PFSK-1 (cell line): ENCODE data around the gene CUX1.

ENCODE experiments used
- FOXP2 ChIP-seq: optimal IDR thresholded peaks from 2 replicates; pipeline ENCODE3; 2011; ENCODE audit warnings: borderline replicate concordance, control low read depth, inconsistent platforms; ENCODE audit not compliant: insufficient read depth; ENCODE audit errors: extremely low read length, extremely low read depth
- POLR2AphosphoS5 ChIP-seq: IDR thresholded peaks from 2 replicates; pipeline ENCODE4 v1.6.1; 2012; ENCODE audit warnings: low read depth, mild to moderate bottlenecking, control low read depth, low read length, moderate library complexity
- REST ChIP-seq, 2 experiments: IDR thresholded peaks; 2 replicates each; pipeline versions ENCODE4 v1.6.1 to v1.8.0; 2011 to 2012; ENCODE audit warnings: low read depth in 2 of 2, low read length in 2 of 2, control low read depth in 1 of 2, inconsistent platforms in 1 of 2, mild to moderate bottlenecking in 1 of 2, moderate library complexity in 1 of 2; ENCODE audit not compliant: insufficient read depth in 1 of 2
- SIN3A ChIP-seq: IDR thresholded peaks from 2 replicates; pipeline ENCODE4 v1.6.1; 2012; ENCODE audit warnings: mild to moderate bottlenecking, low read length, moderate library complexity, borderline replicate concordance; ENCODE audit not compliant: insufficient read depth
- TAF1 ChIP-seq: IDR thresholded peaks from 2 replicates; pipeline ENCODE4 v1.6.1; 2012; ENCODE audit warnings: low read length, control low read depth, borderline replicate concordance; ENCODE audit not compliant: insufficient read depth

DNA sequence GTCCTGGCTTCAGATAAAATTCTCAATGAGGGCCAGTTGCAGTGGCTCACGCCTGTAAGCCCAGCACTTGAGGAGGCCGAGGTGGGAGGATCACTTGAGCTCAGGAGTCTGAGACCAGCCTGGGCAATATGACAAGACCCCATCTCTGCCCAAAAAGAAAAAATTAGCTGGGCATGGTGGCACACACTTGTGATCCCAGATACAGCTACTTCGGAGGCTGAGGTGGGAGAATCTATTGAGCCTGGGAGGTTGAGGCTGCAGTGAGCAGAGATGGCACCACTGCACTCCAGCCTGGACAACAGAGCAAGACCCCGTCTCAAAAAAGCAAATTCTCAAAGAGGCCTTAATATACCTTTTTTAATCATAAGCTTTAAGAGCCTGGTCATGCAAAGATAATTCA is 142.9 kb downstream of the CUX1 start:
- TF ChIP-seq SIN3A (no peak), REST (IDR thresholded peaks at IDR 0.05; ENCODE audit: insufficient read depth in 1 of 2, low read depth in 2 of 2, low read length in 2 of 2) (no peak), POLR2AphosphoS5 (no peak), TAF1 (no peak), FOXP2 (no peak)
